ENCODE results near the gene DDHD1.

DNA sequence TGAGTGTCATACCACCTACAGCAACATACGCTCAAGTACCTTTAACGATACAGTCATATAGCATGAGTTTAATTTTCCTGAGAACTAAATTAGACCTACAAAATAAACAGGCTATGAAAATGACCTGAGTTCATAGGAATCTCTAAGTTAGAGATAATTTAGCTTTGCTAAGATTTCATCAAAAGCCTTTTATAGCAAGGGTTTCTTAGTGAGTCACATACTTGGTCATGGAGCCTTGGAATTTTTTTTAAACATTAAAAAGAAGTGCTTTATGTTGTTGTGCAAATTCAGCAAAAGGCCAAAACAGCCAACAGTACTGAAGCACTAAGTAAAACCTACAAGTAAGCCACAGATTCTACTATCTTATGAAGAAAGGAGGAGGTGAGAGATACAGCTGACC, 108.6 kb downstream of the DDHD1 start:
- no peak for TF ChIP-seq EZH2 (IDR thresholded peaks at IDR 0.05; ENCODE audit: insufficient read depth, poor library complexity, severe bottlenecking)
- no peak for TF ChIP-seq EZH2phosphoT487 (IDR thresholded peaks at IDR 0.05; ENCODE audit: insufficient read depth, low read depth)

Data from GM23248 (cell line).